Measurements from ENCODE around the gene ANO2. TPM values are rescaled to one million over a fixed set of nuclear protein-coding genes. Genes with fewer than 3 reads are reported as not detected.

Gene ANO2
- total and polyA plus RNA-seq, 2 donors (not counting 3 experiments of a cell fraction or from before 2014, with no cell fraction given), result 15.4 to 65.0 TPM

DNA sequence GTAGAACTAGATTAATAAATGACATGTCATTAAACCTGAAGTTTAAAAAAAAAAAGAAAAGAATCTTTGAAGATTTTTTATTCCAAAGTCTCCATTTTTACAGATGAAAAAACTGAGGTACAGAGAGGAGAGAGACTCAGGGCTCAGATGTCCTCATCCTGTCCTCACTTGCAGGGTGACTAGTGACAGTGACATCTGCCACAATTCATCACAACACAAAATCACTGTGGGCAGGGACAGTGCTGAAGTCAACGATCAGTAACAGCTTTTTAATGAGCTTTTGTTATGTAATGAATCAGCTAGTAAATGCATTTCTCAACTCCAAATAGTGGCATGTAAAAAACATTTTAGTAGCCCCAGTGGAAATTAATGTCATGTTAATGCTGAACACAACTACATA lies 374.6 kb downstream of the ANO2 start:
- Histone ChIP-seq H3K27me3 (ENCODE audit: control insufficient read depth in 2 of 2, insufficient read depth in 2 of 2, low read length in 2 of 2) (no peaks in the 10 kb centered on the region), H3K4me2 (ENCODE audit: insufficient read depth, low read length) (no peak overlapping the region), H3K9me3 (replicated peaks; ENCODE audit: control insufficient read depth, insufficient read depth, low read length) (no peaks in the 10 kb centered on the region), H3K4me1 (ENCODE audit: control insufficient read depth, extremely low read depth, insufficient read depth, low read length) (no peaks in the 10 kb centered on the region), H3K9me1 (replicated peaks; ENCODE audit: control insufficient read depth, extremely low read depth, insufficient read depth, low read length) (peaks cover 3% of the 10 kb centered on the region), H2AFZ (ENCODE audit: low read depth, low read length) (no peak overlapping the region), H3K9ac (replicated peaks; ENCODE audit: extremely low read depth, insufficient read depth, low read length) (no peak overlapping the region), H3K4me3 (replicated peaks in 1 of 3; ENCODE audit: insufficient read depth in 1 of 3, low read depth in 1 of 3, low read length in 3 of 3) (no peak overlapping the region), H4K20me1 (replicated peaks; ENCODE audit: control insufficient read depth, extremely low read depth, insufficient read depth, low read length) (no peaks in the 10 kb centered on the region), H3K79me2 (ENCODE audit: control insufficient read depth, insufficient read depth, low read length) (no peaks in the 10 kb centered on the region), H3K36me3 (ENCODE audit: control insufficient read depth in 2 of 2, extremely low read depth in 1 of 2, insufficient read depth in 2 of 2, low read length in 2 of 2) (peaks cover 4 to 14% of the 10 kb centered on the region in 2 experiments), H3K27ac (ENCODE audit: insufficient read depth, low read depth, low read length) (no peak overlapping the region)
- TF ChIP-seq GATA2 (IDR thresholded peaks at IDR 0.05; ENCODE audit: insufficient read depth, insufficient read length, low read depth, low read length), result no peak
- TF ChIP-seq FOS (IDR thresholded peaks at IDR 0.05; ENCODE audit: borderline replicate concordance, insufficient read depth, low read length), result no peak
- no peak for TF ChIP-seq EZH2 (IDR thresholded peaks at IDR 0.05; ENCODE audit: borderline replicate concordance, low read depth, low read length, severe bottlenecking)
- TF ChIP-seq, protein P1, sequence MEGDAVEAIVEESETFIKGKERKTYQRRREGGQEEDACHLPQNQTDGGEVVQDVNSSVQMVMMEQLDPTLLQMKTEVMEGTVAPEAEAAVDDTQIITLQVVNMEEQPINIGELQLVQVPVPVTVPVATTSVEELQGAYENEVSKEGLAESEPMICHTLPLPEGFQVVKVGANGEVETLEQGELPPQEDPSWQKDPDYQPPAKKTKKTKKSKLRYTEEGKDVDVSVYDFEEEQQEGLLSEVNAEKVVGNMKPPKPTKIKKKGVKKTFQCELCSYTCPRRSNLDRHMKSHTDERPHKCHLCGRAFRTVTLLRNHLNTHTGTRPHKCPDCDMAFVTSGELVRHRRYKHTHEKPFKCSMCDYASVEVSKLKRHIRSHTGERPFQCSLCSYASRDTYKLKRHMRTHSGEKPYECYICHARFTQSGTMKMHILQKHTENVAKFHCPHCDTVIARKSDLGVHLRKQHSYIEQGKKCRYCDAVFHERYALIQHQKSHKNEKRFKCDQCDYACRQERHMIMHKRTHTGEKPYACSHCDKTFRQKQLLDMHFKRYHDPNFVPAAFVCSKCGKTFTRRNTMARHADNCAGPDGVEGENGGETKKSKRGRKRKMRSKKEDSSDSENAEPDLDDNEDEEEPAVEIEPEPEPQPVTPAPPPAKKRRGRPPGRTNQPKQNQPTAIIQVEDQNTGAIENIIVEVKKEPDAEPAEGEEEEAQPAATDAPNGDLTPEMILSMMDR (IDR thresholded peaks at IDR 0.05; ENCODE audit: extremely low read depth in 1 of 2, insufficient read depth in 1 of 2, low read depth in 1 of 2, low read length in 2 of 2), result no peak
- DNase-seq (ENCODE audit: low read depth, low spot score) (no peak), FAIRE-seq (no peak)
- no TSS peak for BruUV-seq (replicated peaks)
- ChIA-PET POLR2A (interaction anchor here (0.5 kb wide), 1 partner anchor 68 kb away, joined by 3 read pairs; no protein-coding TSS in a partner anchor), CTCF (interaction anchor here (1.2 kb wide), 1 partner anchor 78 kb away, joined by 3 read pairs; no protein-coding TSS in a partner anchor)
- intact Hi-C loops (cut with micrococcal nuclease), result no loop called here
- dilution Hi-C loops (cut with MboI; ENCODE audit: extremely low pct_ligation_motif_present, low sequenced_read_pairs), result no loop called here

DNA sequence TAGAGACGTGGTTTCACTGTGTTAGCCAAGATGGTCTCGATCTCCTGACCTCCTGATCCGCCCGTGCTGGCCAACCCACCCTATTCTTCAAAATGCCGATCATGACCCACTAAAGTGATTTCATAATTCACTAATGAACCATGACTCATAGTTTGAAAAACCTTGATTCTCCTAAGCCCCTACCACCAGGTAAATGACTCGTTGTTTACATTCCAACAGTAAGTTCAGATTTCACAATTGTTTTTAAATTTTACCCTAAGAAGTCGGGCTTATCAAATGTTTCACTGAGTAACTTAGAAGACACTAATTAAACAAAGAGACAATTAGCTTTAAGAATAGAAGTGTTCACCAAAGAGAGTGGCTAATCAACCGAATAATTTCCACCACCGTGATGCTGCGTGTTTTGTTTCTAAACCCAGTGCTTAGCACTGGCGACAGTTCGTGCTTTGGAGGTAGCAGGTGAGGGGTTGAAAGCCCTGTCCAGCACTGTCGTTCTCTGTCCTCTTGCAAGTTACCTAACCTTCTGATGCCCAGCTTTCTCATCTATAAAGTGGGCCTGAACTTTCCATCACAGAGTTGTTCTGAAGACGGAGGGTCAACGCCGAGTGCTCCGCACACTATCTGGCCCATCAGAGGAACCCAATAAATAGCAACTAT lies 376.6 kb downstream of the ANO2 start:
- FAIRE-seq (peak; percentile 47), DNase-seq (ENCODE audit: low read depth, low spot score) (no peak)
- intact Hi-C loops (cut with micrococcal nuclease), result no loop called here
- Histone ChIP-seq H3K79me2 (ENCODE audit: control insufficient read depth, insufficient read depth, low read length) (no peaks in the 10 kb centered on the region), H3K4me2 (ENCODE audit: insufficient read depth, low read length) (no peak overlapping the region), H3K4me1 (ENCODE audit: control insufficient read depth, extremely low read depth, insufficient read depth, low read length) (no peaks in the 10 kb centered on the region), H3K27me3 (ENCODE audit: control insufficient read depth in 2 of 2, insufficient read depth in 2 of 2, low read length in 2 of 2) (no peaks in the 10 kb centered on the region), H2AFZ (ENCODE audit: low read depth, low read length) (no peak overlapping the region), H3K9ac (replicated peaks; ENCODE audit: extremely low read depth, insufficient read depth, low read length) (no peak overlapping the region), H3K27ac (ENCODE audit: insufficient read depth, low read depth, low read length) (no peak overlapping the region), H4K20me1 (replicated peaks; ENCODE audit: control insufficient read depth, extremely low read depth, insufficient read depth, low read length) (no peaks in the 10 kb centered on the region), H3K9me3 (replicated peaks; ENCODE audit: control insufficient read depth, insufficient read depth, low read length) (no peaks in the 10 kb centered on the region), H3K36me3 (ENCODE audit: control insufficient read depth in 2 of 2, extremely low read depth in 1 of 2, insufficient read depth in 2 of 2, low read length in 2 of 2) (peaks cover 4 to 27% of the 10 kb centered on the region in 2 experiments), H3K4me3 (replicated peaks in 1 of 3; ENCODE audit: insufficient read depth in 1 of 3, low read depth in 1 of 3, low read length in 3 of 3) (no peak overlapping the region), H3K9me1 (replicated peaks; ENCODE audit: control insufficient read depth, extremely low read depth, insufficient read depth, low read length) (no peaks in the 10 kb centered on the region)
- no peak for TF ChIP-seq EZH2 (IDR thresholded peaks at IDR 0.05; ENCODE audit: borderline replicate concordance, low read depth, low read length, severe bottlenecking)
- no peak for TF ChIP-seq GATA2 (IDR thresholded peaks at IDR 0.05; ENCODE audit: insufficient read depth, insufficient read length, low read depth, low read length)
- no peak for TF ChIP-seq MYC (IDR thresholded peaks at IDR 0.05; ENCODE audit: low read depth, low read length)
- TF ChIP-seq, protein P2, sequence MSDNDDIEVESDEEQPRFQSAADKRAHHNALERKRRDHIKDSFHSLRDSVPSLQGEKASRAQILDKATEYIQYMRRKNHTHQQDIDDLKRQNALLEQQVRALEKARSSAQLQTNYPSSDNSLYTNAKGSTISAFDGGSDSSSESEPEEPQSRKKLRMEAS (IDR thresholded peaks at IDR 0.05; ENCODE audit: insufficient read depth, insufficient read length), result no peak
- no peak for TF ChIP-seq POLR2AphosphoS5 (IDR thresholded peaks at IDR 0.05; ENCODE audit: insufficient read depth, low read depth, low read length)
- TF ChIP-seq POLR2A (IDR thresholded peaks at IDR 0.05; ENCODE audit: low read depth, low read length), result no peak
- TF ChIP-seq JUN (IDR thresholded peaks at IDR 0.05; ENCODE audit: borderline replicate concordance, insufficient read depth, insufficient read length, low read depth), result no peak
- TF ChIP-seq, protein P1 (IDR thresholded peaks at IDR 0.05; ENCODE audit: extremely low read depth in 1 of 2, insufficient read depth in 1 of 2, low read depth in 1 of 2, low read length in 2 of 2), result no peak
- TF ChIP-seq FOS (IDR thresholded peaks at IDR 0.05; ENCODE audit: borderline replicate concordance, insufficient read depth, low read length), result no peak
- ChIA-PET CTCF (no interaction called here), POLR2A (no interaction called here)
- dilution Hi-C loops (cut with MboI; ENCODE audit: extremely low pct_ligation_motif_present, low sequenced_read_pairs), result no loop called here
- BruUV-seq (replicated peaks), result no TSS peak
